ENCODE measurements around the gene CLRN3.

Gene CLRN3

GRCh38 chr10:127899766-127900387 is 7.1 kb upstream of the CLRN3 start:
- no peak for DNase-seq (ENCODE audit: low read depth in 2 of 2)

DNA sequence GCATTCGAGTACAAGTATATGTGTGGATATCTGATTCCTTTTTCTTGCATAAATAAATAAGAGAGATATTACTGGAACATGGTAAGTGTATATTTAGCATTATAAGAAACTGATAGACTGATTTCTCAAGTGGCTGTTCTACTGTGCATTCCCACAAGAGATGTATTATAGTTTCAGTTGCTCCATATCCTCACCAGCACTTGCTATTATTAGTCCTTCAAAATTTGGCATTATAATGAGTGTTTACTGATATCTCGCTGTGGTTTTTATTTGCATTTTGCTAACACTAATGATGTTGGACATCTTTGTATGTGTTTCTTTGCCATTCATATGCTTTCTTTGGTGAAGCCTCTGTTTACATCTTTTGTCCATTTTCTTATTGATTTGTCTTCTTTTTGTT is 4.4 kb upstream of the CLRN3 start:
- no peak for DNase-seq (ENCODE audit: low read depth in 2 of 2)

- no peak for DNase-seq (ENCODE audit: low read depth in 2 of 2)
These were observed 3.8 kb upstream of the CLRN3 start for GRCh38 chr10:127896590-127896989.

DNA sequence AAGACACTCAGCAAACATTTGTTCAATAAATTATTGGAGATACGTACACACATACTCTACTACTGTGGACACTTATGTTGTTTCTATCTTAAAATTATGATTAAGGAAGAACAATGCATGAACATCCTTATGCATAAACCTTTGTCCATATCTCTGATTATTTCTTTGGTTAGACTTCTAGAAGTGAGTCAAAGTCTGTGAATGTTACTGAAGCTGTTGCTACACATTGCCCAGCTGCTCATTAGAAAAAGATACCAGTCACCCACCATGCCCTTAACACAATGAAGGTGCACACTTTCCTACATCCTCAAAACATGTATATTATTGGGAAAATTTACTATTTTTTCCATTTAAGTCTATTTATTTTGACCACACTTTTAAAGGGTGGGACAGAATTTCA is 1.4 kb upstream of the CLRN3 start:
- DNase-seq (ENCODE audit: low read depth in 2 of 2): no peak

DNA sequence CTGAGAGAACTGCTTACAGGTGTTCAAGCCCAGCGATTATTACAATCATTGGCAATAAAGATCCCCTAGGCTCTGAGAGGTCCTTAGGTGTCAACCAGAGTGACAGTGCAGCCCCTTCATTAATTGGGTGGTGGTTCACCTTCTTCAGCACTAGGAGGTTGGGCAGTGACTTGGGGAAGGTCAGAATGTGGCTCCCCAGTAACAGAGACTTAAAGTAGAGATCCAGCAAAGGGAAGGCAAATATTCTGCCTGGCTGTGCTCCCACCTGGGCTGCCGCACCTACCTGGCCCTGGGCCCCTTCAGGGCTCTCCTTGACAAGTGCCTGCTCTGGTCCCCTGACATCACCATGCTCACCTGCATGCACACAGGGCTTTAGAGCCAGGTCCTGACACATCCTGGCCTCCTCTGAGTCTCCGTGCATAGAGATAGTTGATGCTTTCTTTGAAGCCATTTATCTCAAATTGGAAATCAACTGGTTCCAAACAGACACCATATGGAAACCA is 1.9 kb downstream of the CLRN3 start:
- no peak for DNase-seq (ENCODE audit: low read depth in 2 of 2)

- no peak for DNase-seq (ENCODE audit: low read depth in 2 of 2)
These were observed 2.5 kb downstream of the CLRN3 start for GRCh38 chr10:127890216-127890615.

GRCh38 chr10:127889605-127890195 is 3.0 kb downstream of the CLRN3 start:
- DNase-seq (ENCODE audit: low read depth in 2 of 2): no peak

DNA sequence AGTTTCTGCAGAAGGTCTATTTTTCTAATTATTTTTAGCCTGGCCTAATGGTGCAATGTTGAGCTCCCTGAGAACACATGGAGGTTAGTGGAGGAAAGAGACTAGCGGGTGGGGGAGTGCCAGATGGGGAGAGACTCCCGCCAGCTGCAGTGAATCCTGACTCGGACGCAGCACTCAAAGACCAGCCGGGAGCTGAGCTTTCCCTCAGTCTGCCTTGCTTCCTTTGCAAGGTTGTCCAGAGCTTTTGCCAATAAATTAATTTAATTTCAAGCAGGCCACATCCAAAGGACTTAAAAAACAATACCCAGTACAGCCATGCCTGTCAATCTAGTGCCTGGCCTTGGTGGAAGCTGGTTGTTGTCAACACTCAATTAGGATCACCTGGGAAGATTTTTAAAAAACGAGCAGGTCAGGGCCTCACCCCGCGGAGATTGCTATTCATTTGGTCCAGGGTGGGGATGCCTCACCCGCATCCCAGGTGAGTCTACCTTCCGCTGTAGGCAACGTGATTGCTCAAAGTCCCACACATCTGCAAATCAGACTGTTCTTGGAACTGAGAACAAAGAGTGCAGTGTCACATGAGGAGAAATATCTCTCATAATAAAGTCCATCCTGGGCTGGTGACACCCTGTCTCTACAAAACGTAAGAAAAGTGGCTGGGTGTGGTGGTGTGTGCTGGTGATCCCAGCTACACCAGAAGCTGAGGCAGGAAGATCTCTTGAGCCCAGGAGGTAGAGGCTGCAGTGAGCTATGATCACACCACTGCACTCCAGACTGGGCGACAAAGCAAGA is 4.0 kb downstream of the CLRN3 start:
- no peak for DNase-seq (ENCODE audit: low read depth in 2 of 2)

GRCh38 chr10:127887541-127888415 is 5.0 kb downstream of the CLRN3 start:
- no peak for DNase-seq (ENCODE audit: low read depth in 2 of 2)

DNA sequence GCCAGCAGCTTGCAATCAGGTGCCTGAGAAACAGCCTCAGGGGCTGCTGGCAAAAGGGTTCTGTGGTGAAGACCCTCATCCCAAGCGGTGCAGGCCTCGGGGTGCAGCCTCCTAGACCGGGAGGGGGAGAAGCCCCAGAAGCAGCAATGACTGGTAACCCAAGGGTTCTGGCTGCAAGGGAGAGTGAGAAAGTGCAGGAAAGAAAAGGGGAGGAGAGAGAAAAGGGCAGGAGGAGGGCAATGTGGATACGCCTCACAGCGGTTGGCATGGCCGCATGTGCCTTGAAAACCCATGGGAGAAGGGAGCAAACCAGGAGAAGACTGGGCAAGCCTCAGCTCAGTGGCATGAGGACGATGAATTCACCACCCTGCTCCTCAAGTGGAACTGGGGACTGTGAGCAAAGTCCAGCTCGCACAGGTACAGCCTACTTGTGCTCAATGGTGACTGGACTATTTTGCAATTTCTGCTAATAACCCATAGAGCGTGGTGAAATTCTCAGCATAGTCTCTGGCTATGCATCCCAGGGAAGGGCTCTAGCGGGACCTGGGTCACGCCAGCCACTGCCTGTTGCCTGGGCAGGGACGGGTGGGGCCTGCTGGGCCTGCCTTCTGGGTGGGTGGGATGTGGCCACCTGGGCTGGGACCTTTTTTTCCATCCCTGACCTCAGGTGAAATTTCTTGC is 6.2 kb downstream of the CLRN3 start:
- DNase-seq (ENCODE audit: low read depth in 2 of 2): no peak

DNA sequence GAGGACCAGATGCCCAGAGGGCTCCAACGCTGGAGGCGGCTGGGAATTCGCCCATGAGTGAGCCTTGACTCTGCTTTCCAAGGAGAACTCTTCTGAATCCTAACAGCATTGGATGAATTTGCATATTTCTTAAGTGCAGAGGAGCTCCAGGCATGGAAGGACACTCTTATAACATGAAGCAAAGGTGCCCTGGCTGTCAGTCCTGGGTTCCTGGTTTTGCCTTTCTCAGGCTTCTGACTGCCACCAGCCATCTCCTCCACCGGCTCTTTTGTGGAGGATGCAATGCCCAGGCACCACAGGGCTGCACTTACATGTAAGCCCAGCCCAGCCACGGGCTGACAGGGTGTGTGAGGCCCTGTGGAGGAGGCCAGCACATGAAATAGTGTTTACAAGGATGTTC is 8.2 kb downstream of the CLRN3 start:
- DNase-seq (ENCODE audit: low read depth in 2 of 2): no peak

GRCh38 chr10:127883516-127883915 is 9.2 kb downstream of the CLRN3 start:
- DNase-seq (ENCODE audit: low read depth in 2 of 2): no peak

DNA sequence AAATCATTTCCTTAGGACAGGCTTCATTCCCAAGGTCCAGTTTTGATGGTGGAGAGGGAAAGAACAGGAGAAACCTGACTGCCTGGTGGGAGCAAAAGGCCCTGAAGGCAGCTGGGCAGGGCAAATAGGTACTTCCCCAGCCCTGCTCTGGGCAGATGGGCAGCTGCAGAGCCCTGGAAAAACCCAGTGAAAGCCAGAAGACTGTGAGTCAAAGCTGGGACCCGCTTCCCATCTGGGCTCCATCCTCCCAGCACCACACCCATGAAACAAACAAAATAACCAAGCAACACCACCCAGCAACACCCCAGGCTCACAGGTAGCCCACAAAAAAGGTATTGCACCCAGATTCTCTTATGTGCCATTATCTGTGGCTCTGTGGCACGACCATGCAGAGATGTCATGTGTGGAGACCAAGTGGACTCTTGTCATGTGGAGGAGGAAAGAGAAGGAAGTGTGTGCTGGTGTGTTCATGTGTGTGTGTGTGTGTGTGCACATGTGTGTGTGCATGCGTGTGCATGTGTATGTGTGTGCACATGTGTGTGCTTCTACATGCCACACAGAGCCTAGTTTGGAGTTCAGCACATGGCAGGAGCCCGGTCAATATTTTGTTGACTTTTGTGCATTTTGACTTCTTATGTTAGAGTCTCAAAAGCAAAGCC is 9.8 kb downstream of the CLRN3 start:
- DNase-seq (ENCODE audit: low read depth in 2 of 2): no peak

- DNase-seq (ENCODE audit: low read depth in 2 of 2): no peak
These were observed 10.3 kb downstream of the CLRN3 start for GRCh38 chr10:127882391-127882790.

GRCh38 chr10:127881262-127881661 is 11.5 kb downstream of the CLRN3 start:
- DNase-seq (ENCODE audit: low read depth in 2 of 2): no peak

GRCh38 chr10:127880557-127880956 is 12.2 kb downstream of the CLRN3 start:
- DNase-seq (ENCODE audit: low read depth in 2 of 2): no peak

- DNase-seq (ENCODE audit: low read depth in 2 of 2): no peak
These were observed 14.2 kb downstream of the CLRN3 start for GRCh38 chr10:127878475-127879055.

- no peak for DNase-seq (ENCODE audit: low read depth in 2 of 2)
These were observed 15.0 kb downstream of the CLRN3 start for GRCh38 chr10:127877699-127878098.

DNA sequence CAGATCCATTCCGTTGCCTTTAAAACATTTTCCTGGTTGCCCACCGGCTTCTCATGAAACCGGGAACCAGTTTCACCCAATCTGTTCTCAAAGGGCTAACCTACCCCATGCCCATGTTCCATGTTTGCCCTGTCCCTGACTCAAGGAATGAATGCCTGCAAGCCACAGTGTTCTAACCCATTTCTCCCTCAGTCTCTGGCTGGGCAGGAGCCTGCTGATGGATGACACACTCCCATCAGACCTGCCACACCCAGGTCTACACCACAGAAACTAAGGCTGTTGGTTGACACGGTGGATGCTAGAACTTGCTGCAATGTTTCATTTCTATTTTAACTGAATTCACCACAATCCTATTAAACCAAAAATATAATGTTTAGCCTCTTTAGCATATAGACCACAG is 15.6 kb downstream of the CLRN3 start:
- no peak for DNase-seq (ENCODE audit: low read depth in 2 of 2)

DNA sequence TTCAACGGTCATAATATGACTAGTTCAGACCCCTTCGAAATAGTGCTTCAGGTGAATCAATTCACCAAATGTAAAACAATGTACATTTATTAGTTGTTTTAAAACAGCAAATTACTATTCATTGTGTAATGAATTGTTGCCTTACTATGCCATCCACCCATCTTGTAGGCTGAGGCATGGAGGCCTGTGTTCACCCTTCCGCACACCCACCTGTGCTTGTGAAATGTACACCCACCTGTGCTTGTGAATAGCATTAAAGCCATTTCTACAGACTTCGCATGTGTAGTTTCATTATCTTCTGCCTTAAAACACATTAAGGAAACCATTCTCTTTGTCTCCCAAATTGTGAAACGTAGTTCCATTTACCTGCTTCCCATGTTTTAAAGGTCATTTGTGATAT is 16.8 kb downstream of the CLRN3 start:
- no peak for DNase-seq (ENCODE audit: low read depth in 2 of 2)

DNA sequence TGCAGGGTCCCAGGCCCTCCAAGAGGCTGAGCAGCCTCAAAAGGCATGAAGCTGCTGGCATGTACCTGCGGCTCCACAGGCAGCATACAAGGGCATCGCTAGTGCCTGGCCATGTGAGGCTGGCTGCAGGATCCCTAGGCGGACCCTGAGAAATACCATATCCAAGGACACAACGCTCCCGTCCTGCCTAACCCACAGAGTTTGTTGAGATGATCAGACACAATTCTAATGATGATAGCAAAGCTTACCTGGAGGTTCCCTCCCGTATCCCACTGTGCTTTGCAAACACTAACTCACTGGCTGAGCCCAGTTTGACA is 17.3 kb downstream of the CLRN3 start:
- DNase-seq (ENCODE audit: low read depth in 2 of 2): no peak
